Measurements from ENCODE around the gene PRDM15.

PRDM15 gene

GRCh38 chr21:41753006-41753898 lies 125.9 kb downstream of the PRDM15 start:
- Histone ChIP-seq H3K9ac (no peak overlapping the region), H4K20me1 (no peaks in the 10 kb centered on the region), H3K4me1 (peaks cover 13 to 50% (median 39%) of the 10 kb centered on the region in 10 experiments), H3K4me3 (no peak overlapping the region), H3K27ac (no peak overlapping the region), H3K36me3 (no peaks in the 10 kb centered on the region), H3K4me2 (peak overlapping the region in 8 of 11 experiments; percentile 49 to 75 (median 64); a peak in 9 of 22 replicates), H3K9me3 (replicated peaks in 1 of 11) (no peaks in the 10 kb centered on the region), H3K27me3 (no peaks in the 10 kb centered on the region)
- TF ChIP-seq Cebpa-rat (IDR thresholded peaks at IDR 0.05), result no peak

GRCh38 chr21:41752231-41752681 lies 126.9 kb downstream of the PRDM15 start:
- H4K20me1 ChIP-seq, result no peaks in the 10 kb centered on the region
- H3K9me3 ChIP-seq (replicated peaks in 1 of 11), result no peaks in the 10 kb centered on the region
- H3K4me1 ChIP-seq, result peaks cover 13 to 50% (median 39%) of the 10 kb centered on the region in 10 experiments
- no peak overlapping the region for H3K9ac ChIP-seq
- no peak for TF ChIP-seq Cebpa-rat (IDR thresholded peaks at IDR 0.05)
- H3K27ac ChIP-seq, result no peak overlapping the region
- peak overlapping the region; percentile 47 to 75 (median 69); a peak in 21 of 22 replicates for H3K4me2 ChIP-seq
- H3K4me3 ChIP-seq, result no peak overlapping the region
- H3K27me3 ChIP-seq, result no peaks in the 10 kb centered on the region
- no peaks in the 10 kb centered on the region for H3K36me3 ChIP-seq

GRCh38 chr21:41751611-41752011 lies 127.5 kb downstream of the PRDM15 start:
- H3K9me3 ChIP-seq (replicated peaks in 1 of 11), result 0 out of 22 replicates have a peak, but pooled peaks cover 0 to 2% (median 0%) of the 10 kb centered on the region in 11 experiments
- no peaks in the 10 kb centered on the region for H4K20me1 ChIP-seq
- H3K36me3 ChIP-seq, result no peaks in the 10 kb centered on the region
- TF ChIP-seq Cebpa-rat (IDR thresholded peaks at IDR 0.05), result no peak
- H3K27ac ChIP-seq, result no peak overlapping the region
- H3K4me2 ChIP-seq, result peak overlapping the region in 10 of 11 experiments; percentile 47 to 75 (median 70); a peak in 16 of 22 replicates
- H3K27me3 ChIP-seq, result no peaks in the 10 kb centered on the region
- no peak overlapping the region for H3K9ac ChIP-seq
- H3K4me3 ChIP-seq, result no peak overlapping the region
- H3K4me1 ChIP-seq, result peaks cover 13 to 56% (median 45%) of the 10 kb centered on the region in 10 experiments

GRCh38 chr21:41750532-41751151 lies 128.5 kb downstream of the PRDM15 start:
- no peak overlapping the region for H3K27ac ChIP-seq
- no peaks in the 10 kb centered on the region for H4K20me1 ChIP-seq
- 0 out of 22 replicates have a peak, but pooled peaks cover 0 to 5% (median 0%) of the 10 kb centered on the region in 11 experiments for H3K9me3 ChIP-seq (replicated peaks in 1 of 11)
- H3K9ac ChIP-seq, result no peak overlapping the region
- TF ChIP-seq Cebpa-rat (IDR thresholded peaks at IDR 0.05), result peak in 3 of 11 experiments; percentile 23 to 24 (median 24); a peak in 2 of 22 replicates
- peak overlapping the region in 6 of 11 experiments; percentile 5 to 42 (median 9); a peak in 6 of 22 replicates for H3K4me2 ChIP-seq
- no peak overlapping the region for H3K4me3 ChIP-seq
- no peaks in the 10 kb centered on the region for H3K36me3 ChIP-seq
- H3K27me3 ChIP-seq, result no peaks in the 10 kb centered on the region
- H3K4me1 ChIP-seq, result peaks cover 13 to 63% (median 50%) of the 10 kb centered on the region in 10 experiments

- no peak for TF ChIP-seq Cebpa-rat (IDR thresholded peaks at IDR 0.05)
- no peak overlapping the region for H3K4me3 ChIP-seq
- no peak overlapping the region for H3K27ac ChIP-seq
Measured at GRCh38 chr21:41750051-41750450, 129.1 kb downstream of the PRDM15 start.

GRCh38 chr21:41749286-41749685 lies 129.9 kb downstream of the PRDM15 start:
- H3K9ac ChIP-seq, result no peak overlapping the region
- TF ChIP-seq Cebpa-rat (IDR thresholded peaks at IDR 0.05), result no peak
- H3K9me3 ChIP-seq (replicated peaks in 1 of 11), result 0 out of 22 replicates have a peak, but pooled peaks cover 0 to 5% (median 0%) of the 10 kb centered on the region in 11 experiments
- H4K20me1 ChIP-seq, result no peaks in the 10 kb centered on the region
- H3K27ac ChIP-seq, result no peak overlapping the region
- no peaks in the 10 kb centered on the region for H3K27me3 ChIP-seq
- no peak overlapping the region for H3K4me2 ChIP-seq
- H3K4me1 ChIP-seq, result peaks cover 13 to 50% (median 36%) of the 10 kb centered on the region in 10 experiments
- no peaks in the 10 kb centered on the region for H3K36me3 ChIP-seq
- no peak overlapping the region for H3K4me3 ChIP-seq

More at GRCh38 chr21:41750051-41750450, 129.1 kb downstream of the PRDM15 start:
- H3K9ac ChIP-seq, result no peak overlapping the region
- no peaks in the 10 kb centered on the region for H3K36me3 ChIP-seq
- no peaks in the 10 kb centered on the region for H4K20me1 ChIP-seq
- peaks cover 13 to 57% (median 44%) of the 10 kb centered on the region in 10 experiments for H3K4me1 ChIP-seq
- H3K9me3 ChIP-seq (replicated peaks in 1 of 11), result 0 out of 22 replicates have a peak, but pooled peaks cover 0 to 5% (median 0%) of the 10 kb centered on the region in 11 experiments
- no peaks in the 10 kb centered on the region for H3K27me3 ChIP-seq
- H3K4me2 ChIP-seq, result peak overlapping the region in 6 of 11 experiments; percentile 5 to 42 (median 9); a peak in 4 of 22 replicates

All from BLaER1 treated with 17β-estradiol and CSF1 and Interleukin-3, amounts not matched to agents 10 nM and 100 nM (cell line).